ENCODE measurements around the gene ISYNA1.

ISYNA1 gene

DNA sequence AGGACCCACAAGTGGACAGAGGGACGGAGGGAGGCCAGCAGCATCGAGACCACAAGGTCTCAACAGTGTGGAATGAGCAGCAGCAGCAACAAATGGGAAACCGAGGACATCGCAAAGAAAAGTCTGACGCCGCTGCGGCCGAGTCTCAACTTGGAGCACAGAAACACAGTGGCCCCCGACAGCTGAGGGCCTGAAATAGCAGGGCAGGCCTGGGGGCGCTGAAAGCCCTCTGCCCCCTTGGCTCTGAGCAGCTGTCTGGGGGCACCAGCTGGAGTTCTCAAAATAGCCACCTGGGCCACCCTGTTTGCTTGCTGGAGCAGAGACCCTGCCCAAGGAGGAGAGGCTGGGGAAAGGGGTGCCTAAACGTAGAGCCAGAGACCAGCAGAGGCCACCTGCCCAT lies 5.9 kb upstream of the ISYNA1 start:
- no peak for DNase-seq (ENCODE audit: low read depth in 2 of 2)

DNA sequence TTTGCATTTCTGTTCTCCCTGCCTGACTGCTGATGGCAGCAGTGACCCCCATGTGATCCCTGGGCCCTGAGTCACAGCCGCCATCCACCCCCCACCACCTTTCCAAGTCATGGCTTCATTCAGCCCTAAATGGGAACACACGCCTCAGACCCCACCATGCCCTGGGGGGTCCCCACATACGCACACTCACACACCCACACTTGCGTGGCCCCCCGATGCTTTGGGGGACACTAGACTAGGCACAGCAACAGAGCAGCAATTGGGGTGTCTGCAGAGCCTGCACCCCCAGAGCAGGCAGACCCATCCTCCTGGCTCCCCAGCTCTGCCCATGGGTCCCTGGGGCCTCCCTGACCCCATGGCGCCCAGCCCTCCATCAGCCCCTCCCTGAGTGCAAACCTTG lies 5.5 kb upstream of the ISYNA1 start:
- DNase-seq (ENCODE audit: low read depth in 2 of 2), result no peak

GRCh38 chr19:18442941-18443340 lies 5.0 kb upstream of the ISYNA1 start:
- no peak for DNase-seq (ENCODE audit: low read depth in 2 of 2)

DNA sequence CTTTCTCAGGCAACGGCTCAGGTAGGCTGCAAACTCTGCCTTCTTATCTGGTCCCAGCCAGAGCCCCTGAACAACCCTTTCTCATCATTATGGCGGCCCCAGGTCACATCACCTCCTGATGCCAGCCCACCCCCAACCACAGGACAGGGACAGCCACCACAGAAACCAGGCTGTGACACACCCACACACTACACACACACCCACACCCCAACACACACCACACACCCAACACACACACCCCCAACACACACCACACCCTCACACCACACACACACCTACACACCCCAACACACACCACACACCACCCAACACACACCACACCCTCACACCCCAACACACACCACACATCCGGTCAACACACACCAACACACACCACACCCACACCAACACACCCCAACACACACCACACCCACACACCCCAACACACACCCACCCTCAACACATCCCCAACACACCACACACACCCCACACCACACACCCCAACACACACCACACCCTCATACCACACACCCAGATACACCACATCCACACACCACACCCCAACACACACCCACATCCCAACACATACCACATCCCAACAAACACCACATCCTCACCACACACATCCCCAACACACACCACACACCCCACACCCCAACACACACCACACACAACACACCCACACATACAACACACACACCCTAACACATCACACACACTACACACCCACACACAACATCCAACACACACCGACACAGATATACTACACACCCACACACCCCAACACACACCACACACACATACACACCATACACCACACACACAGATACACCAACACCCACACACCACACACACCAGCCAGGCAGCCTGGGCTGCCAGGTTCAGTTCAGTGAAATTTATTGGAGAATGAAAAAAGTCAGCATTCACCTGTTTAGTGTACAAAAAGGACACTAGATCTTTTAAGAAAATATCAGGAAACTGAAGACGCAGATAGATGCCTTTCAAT lies 4.2 kb upstream of the ISYNA1 start:
- no peak for DNase-seq (ENCODE audit: low read depth in 2 of 2)

- no peak for DNase-seq (ENCODE audit: low read depth in 2 of 2)
Observed at GRCh38 chr19:18440936-18441803, 3.2 kb upstream of the ISYNA1 start.

DNA sequence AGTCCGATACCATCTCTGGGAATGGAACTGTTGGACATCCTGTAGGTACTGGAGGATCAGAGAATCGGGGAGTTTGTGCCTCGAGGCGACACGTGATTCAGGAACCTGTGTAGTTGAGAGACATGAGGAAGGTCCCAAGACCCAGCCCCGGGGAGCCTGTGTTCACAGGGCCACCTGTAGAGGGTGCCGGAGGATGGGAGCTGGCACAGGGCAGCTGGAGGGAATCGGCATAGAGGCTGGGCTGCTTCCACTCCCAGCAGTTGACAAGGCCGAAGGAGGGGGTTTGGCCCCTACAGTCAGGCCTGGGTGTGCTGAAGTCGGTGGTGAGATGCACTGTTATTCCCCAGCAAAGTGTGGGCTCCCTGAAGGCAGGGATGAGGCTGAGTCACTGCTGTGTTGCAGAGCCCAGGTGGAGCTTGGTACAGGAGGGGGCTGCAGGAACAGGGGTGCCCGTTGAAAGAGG lies 2.5 kb upstream of the ISYNA1 start:
- no peak for DNase-seq (ENCODE audit: low read depth in 2 of 2)

DNA sequence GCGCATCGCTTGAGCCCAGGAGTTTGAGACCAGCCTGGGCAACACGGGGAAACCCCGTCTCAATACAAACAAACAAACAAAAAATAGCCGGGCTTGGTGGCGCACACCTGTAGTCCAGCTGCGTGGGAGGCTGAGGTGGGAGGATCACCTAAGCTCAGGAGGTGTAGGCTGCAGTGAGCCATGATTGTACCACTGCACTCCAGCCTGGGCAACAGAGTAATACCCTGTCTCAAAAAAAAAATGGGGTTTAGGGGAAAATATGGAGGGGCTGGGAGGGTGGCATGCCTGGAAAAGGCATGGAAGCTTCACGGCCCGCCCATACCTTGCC lies 1.9 kb upstream of the ISYNA1 start:
- DNase-seq (ENCODE audit: low read depth in 2 of 2), result no peak

DNA sequence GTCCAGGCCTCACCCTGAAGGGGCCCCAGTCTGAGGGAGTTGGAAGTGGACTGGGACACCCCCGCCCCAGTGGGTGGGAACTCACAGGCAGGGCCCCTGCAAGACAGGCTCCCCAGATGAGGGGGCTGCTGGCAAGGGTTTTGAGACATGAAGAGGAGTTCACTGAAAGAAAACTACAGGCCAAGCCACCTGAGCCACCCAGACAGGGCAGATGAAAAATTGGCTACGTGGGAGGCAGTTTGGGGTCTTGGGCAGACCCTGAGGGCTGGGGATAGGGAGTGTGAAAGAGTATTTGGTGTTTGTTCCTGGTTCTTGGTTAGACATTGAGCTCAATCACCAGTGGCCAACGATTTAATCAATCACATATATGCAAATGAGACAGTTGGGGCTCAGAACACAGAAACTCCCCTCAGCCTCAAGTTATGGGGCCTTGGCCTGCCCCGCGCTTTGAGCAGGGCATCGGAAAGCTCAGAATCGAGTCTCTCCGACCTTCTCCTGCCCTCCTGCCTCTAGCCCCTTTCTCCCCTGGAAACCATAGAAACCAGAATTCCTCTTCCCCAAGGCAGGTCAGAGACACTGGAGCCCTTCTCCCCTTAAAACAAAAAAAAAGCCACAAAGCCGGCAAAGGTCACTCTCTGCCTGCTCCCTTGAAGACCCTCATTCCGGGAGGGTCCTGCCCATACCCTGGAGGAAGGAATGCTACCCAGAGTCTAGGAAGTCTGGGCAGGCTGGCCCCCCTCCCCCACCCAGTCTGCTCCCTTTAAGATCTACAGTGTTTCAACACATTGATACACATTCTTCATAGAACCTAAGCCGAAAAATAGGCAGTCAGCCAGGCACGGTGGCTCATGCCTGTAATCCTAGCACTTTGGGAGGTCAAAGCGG lies 1.3 kb upstream of the ISYNA1 start:
- no peak for DNase-seq (ENCODE audit: low read depth in 2 of 2)

- no peak for DNase-seq (ENCODE audit: low read depth in 2 of 2)
Observed at GRCh38 chr19:18438331-18439024, 545 bp upstream of the ISYNA1 start.

- DNase-seq (ENCODE audit: low read depth in 2 of 2), result peak in 1 of 2 experiments; percentile 59
Observed at GRCh38 chr19:18436671-18437490, 1.1 kb downstream of the ISYNA1 start.

DNA sequence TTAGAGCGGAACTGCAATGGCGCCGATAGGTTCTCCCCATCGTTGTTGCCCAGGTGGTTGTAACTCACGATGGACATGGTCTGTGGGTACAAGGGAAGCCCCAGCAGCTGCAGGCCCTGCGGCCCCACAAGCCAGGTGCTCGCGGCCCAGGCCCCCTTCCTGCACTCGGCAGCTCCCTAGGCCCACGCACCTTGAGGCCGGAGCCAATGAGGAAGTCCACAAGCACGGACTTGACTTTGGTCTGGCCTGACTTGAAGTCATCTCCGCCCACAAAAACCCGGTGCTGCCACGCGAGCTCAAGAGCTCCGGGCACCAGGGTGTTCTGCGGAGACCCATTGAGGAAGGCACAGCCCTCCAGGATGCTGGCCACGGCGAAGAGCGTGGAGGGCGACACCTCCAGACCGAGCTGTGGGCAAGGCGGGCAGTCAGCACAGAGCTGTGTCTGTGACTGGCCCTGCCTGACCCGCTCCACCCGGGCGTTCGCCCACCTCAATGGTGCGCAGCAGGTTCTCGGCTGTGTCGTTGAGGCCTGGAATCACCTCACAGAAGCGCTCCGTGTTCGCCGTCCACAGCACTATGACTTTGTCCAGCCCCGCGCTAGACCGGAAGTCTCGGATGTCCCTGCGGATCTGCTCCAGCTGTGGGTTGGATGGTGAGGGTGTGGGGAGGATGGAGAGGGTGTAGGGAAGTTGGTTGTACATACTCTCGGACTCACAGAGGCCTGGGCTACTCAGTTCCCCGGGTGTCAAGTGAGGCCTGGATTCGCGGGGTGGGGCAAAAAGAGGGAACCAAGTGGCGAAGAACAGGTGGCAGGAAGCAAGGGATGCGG lies 1.9 kb downstream of the ISYNA1 start:
- DNase-seq (ENCODE audit: low read depth in 2 of 2), result no peak

GRCh38 chr19:18435178-18435841 lies 2.6 kb downstream of the ISYNA1 start:
- DNase-seq (ENCODE audit: low read depth in 2 of 2), result no peak

- DNase-seq (ENCODE audit: low read depth in 2 of 2), result no peak
Observed at GRCh38 chr19:18434411-18435175, 3.3 kb downstream of the ISYNA1 start.

- DNase-seq (ENCODE audit: low read depth in 2 of 2), result no peak
Observed at GRCh38 chr19:18433735-18434398, 4.1 kb downstream of the ISYNA1 start.

DNA sequence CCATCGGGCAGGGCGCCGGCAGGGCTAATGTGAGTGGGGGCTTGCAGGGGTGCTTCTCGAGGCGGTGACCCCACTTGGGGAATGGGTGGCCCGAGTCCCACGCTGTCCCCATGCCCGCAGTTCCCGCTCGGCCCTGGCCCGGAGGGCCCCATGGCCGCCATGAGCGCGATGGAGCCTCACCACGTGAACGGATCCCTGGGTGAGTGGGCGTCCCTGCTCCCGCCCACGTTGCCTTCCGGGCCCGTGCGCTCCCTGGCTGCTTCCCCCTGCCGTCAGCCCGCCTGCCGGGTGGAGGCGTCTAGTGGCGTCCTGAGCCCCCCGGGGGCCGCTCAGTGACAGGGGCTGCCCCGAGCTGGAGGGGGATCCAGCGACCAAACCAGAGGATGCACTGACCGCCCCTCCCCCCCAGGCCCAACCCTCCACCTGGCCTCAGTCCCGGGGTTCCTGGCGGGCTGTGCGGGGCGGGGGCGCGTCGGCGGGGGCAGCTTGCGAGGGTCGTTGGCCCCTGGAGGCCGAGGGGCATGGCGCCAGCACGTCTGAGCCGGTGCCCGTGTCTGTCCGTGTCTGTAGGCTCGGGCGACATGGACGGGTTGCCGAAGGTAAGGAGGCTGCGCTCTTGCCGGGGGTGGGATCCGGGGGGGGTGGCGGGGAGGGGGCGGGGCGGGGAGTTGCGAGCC lies 4.8 kb downstream of the ISYNA1 start:
- DNase-seq (ENCODE audit: low read depth in 2 of 2), result no peak

- no peak for DNase-seq (ENCODE audit: low read depth in 2 of 2)
Observed at GRCh38 chr19:18432275-18433014, 5.5 kb downstream of the ISYNA1 start.
